RWPE1 (cell line): Measurements from ENCODE around the gene PUS7.

Source experiments
- CTCF ChIA-PET: fragments of 350-600 bp; sonication (Branson Sonifier 250); formaldehyde crosslinking; extraction: SDS; loops from one replicate; lab custom pipeline; 2021; lab: Yijun Ruan, JAX
- POLR2A ChIA-PET: fragments of 400-600 bp; formaldehyde crosslinking; extraction: SDS; loops from one replicate; lab custom pipeline; 2020; ENCODE audit warnings: antibody characterized with exemption; ENCODE audit not compliant: low non-redundant PET; lab: Yijun Ruan, JAX
- DNase-seq: peaks from one replicate; pipeline ENCODE4 v3.0.0; 2012; ENCODE audit warnings: low spot score
- H3K27ac ChIP-seq: fragments of 450-650 bp; 2 replicates; pipeline ENCODE4 v1.5.1; 2017
- TF ChIP-seq, protein P1 (sequence below): fragments of 450-650 bp; conservative IDR thresholded peaks from 2 replicates; pipeline ENCODE4 v1.5.1; 2017; ENCODE audit warnings: low read depth, mild to moderate bottlenecking

Gene PUS7

DNA sequence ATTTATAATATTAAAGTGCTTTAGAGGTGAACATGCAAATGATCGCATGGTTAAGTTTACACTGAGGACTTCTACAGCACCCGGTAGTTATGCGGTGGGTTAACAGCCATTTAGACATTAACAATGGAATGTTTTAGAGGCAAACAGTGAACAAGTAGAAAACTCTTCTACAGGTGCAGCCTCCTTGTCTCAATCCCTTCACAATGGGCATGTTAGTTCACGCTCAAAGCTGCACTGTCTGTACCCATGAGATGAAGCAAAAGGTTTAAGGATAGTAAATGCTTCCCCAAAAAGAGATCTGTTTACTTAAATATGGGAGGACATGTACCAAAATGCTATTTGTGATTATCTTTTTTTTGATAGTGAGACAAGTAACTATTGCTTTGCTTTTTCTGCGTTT lies 25.1 kb downstream of the PUS7 start:
- CTCF ChIA-PET = no interaction called here
- no peak for DNase-seq
- POLR2A ChIA-PET = no interaction called here
- H3K27ac ChIP-seq = no peak overlapping the region
- TF ChIP-seq, protein P1, sequence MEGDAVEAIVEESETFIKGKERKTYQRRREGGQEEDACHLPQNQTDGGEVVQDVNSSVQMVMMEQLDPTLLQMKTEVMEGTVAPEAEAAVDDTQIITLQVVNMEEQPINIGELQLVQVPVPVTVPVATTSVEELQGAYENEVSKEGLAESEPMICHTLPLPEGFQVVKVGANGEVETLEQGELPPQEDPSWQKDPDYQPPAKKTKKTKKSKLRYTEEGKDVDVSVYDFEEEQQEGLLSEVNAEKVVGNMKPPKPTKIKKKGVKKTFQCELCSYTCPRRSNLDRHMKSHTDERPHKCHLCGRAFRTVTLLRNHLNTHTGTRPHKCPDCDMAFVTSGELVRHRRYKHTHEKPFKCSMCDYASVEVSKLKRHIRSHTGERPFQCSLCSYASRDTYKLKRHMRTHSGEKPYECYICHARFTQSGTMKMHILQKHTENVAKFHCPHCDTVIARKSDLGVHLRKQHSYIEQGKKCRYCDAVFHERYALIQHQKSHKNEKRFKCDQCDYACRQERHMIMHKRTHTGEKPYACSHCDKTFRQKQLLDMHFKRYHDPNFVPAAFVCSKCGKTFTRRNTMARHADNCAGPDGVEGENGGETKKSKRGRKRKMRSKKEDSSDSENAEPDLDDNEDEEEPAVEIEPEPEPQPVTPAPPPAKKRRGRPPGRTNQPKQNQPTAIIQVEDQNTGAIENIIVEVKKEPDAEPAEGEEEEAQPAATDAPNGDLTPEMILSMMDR = no peak

DNA sequence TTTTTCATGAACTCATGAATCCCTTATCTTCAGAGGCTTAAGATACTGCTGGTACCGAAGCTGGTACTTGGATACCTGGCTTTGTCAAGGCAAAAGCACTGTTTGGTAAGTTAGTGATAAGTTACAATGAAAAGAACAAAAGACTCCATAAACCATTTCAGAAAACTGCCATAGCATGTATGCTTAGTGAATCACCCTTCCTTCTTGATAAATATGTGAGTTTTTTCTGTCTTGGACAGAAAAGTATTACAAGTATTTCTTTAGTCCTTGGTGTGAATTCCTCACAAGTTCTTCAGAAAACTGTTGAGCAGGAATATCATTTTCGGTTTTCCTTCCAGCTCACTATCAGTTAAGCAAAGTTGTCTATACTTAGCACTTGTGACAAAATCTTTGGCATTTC lies 25.6 kb downstream of the PUS7 start:
- no peak for DNase-seq
- TF ChIP-seq, protein P1 = no peak
- no peak overlapping the region for H3K27ac ChIP-seq
- POLR2A ChIA-PET = no interaction called here
- CTCF ChIA-PET = interaction anchor here (0.6 kb wide), 1 partner anchor 327 kb away, joined by 3 read pairs; no protein-coding TSS in a partner anchor

DNA sequence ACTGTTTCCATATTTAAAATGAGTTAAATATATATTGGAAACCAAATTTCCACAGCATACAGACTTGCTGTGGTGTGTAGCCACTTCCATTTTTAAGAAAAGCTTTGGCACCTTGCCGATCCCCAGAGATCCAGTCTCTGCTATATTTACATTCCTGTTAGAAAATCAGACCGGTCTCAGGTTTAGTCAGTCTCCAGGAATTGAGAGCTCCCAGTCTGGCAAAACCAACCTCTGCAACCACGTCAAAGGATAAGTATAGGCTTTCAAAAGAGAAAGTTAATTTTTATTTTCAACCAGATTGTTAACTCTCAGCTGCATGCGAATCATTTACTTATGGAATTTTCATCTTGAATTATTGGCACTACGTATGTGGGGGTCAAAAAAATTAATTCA lies 28.2 kb downstream of the PUS7 start:
- no peak overlapping the region for H3K27ac ChIP-seq
- CTCF ChIA-PET = no interaction called here
- POLR2A ChIA-PET = no interaction called here
- TF ChIP-seq, protein P1 = no peak
- no peak for DNase-seq

DNA sequence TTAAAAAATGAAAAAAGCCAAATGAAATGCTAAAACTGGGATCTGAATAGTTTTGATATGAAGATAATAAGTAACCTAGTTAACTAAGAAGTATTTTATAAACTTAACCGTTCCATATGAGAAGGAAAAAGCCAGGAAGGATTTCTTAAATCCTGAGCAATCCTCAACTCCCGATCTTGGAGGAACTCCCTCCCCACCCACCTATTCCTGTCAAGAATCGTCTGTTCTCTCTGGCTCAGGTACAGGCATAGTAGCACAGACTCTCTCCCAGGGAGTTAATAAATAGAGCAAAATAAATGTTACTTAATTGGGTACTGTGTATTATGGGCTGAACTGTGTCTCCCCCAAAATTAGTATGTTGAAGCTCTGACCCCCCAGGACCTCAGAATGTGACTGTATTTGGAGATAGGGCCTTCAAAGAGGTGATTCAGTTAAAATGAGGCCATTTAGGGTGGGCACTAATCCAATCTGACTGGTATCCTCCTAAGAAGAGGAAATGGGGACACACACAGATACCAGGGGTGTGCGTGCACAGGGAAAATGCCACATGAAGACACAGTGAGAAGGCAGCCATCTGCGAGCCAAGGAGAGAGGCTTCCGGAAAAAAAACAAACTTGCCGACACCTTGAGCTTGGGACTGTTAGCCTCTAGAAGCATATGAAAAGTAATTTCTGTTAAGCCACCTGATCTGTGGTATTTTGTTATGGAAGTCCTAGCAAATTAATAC lies 28.7 kb downstream of the PUS7 start:
- H3K27ac ChIP-seq = no peak overlapping the region
- CTCF ChIA-PET = no interaction called here
- DNase-seq = no peak
- POLR2A ChIA-PET = no interaction called here
- TF ChIP-seq, protein P1 = no peak

DNA sequence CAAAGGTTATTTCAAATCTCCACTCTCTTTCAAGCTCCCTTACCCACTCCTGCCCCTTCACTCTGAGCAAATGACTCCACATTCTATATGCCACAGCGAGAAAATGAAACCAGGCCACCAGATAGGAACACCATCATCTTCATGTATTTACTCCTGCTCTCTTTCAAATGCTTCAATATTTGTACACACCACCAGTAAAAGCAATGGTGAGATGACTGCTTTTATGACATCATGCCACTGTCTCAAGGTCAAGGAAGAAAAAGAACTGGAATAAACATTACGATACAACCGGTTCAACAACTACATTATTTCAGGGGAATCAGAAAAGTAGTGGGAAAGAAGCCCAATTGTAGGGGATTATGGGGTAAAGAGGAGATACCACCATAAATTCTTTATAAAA lies 32.7 kb downstream of the PUS7 start:
- no peak overlapping the region for H3K27ac ChIP-seq
- no peak for DNase-seq
- CTCF ChIA-PET = interaction anchor here (0.6 kb wide), 1 partner anchor 508 kb away, joined by 5 read pairs; no protein-coding TSS in a partner anchor
- TF ChIP-seq, protein P1 = no peak
- POLR2A ChIA-PET = no interaction called here

DNA sequence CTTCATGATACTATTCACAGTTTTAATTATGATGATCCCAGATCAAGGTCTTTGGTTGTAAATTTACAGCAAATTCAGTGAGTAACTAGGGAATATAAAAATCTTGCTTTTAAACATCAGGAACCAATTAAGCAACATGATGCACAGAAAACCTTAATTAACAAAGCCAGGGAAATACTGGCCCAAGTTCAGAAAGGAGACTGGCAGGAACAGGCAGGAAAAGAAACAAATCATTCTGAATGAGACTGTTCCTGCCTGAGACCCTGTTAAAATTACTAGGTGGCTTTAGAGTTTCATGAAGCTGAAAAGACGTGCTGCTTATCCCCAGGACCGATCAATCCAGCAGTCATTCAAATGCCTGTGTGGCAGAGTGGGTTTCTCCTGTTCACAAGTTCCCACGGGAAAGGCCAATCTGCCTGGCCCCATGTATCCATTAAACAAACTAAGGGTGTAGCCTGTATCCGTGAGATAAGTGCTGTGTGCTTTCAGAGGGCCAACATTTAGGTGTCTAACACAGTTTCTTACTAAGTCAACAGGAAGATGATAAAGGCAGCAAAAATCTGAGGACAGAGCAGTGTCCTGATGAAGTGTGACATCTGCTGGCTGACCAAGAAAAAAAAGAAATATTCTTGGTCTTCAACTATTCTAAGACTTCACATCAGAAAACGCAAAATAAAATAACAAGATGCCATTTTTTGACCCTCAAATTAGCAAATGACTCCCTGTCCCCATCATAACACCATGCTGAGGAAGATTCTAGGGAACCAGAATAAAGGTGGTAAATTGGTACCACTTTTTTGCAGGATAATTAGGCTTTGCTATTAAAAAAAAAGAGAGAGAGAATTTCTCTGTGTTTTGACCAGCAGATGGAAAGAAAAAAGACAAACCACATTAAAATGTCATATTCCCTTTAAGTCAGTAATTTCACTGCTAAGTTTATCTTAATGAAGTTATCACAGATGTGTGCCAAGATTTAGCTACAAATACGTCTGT lies 34.2 kb downstream of the PUS7 start:
- no peak overlapping the region for H3K27ac ChIP-seq
- TF ChIP-seq, protein P1 = peak; percentile 70
- POLR2A ChIA-PET = no interaction called here
- CTCF ChIA-PET = interaction anchor here (0.7 kb wide), 1 partner anchor 539 kb away, joined by 4 read pairs; no protein-coding TSS in a partner anchor
- peak; percentile 24 for DNase-seq
